ENCODE data around the gene MATK.

The MATK gene

GRCh38 chr19:3785938-3786824 lies at the start of gene MATK:
MATK (minus strand) TSS chr19:3786381; CDS start chr19:3785135, 1,246 bp downstream.
- Mint-ChIP-seq H3K27me3 (peaks cover 47% of the 10 kb centered on the region), H3K36me3 (peaks cover 30% of the 10 kb centered on the region), H3K9me3 (peaks cover 15% of the 10 kb centered on the region), H3K4me1 (peaks cover 24% of the 10 kb centered on the region), H3K4me3 (peak within 1 kb of the TSS; percentile 76), H3K27ac (peak within 1 kb of the TSS; percentile 26)
- DNase-seq, result peak; percentile 50
- CTCF ChIA-PET, result no interaction called here

- DNase-seq, result no peak
- Mint-ChIP-seq H3K9me3 (peaks cover 14% of the 10 kb centered on the region), H3K36me3 (no peaks in the 10 kb centered on the region), H3K27ac (no peak overlapping the region), H3K4me3 (no peak overlapping the region), H3K4me1 (peaks cover 2% of the 10 kb centered on the region), H3K27me3 (peaks cover 12% of the 10 kb centered on the region)
- CTCF ChIA-PET, result interaction anchor here (0.6 to 0.9 kb wide), 2 partner anchors 13 to 106 kb away, joined by 3 to 4 read pairs; no protein-coding TSS in a partner anchor
Measured at GRCh38 chr19:3835055-3835435, 48.9 kb upstream of the MATK start.

- H3K4me3 Mint-ChIP-seq, result no peak overlapping the region
- CTCF ChIA-PET, result interaction anchor here (0.6 kb wide), 1 partner anchor 106 kb away, joined by 3 read pairs; no protein-coding TSS in a partner anchor
- H3K9me3 Mint-ChIP-seq, result peaks cover 14% of the 10 kb centered on the region
- no peaks in the 10 kb centered on the region for H3K36me3 Mint-ChIP-seq
- H3K4me1 Mint-ChIP-seq, result peaks cover 2% of the 10 kb centered on the region
- DNase-seq, result no peak
- peaks cover 12% of the 10 kb centered on the region for H3K27me3 Mint-ChIP-seq
- H3K27ac Mint-ChIP-seq, result no peak overlapping the region
Measured at GRCh38 chr19:3834349-3835054, 48.3 kb upstream of the MATK start.

- DNase-seq, result no peak
- CTCF ChIA-PET, result no interaction called here
- Mint-ChIP-seq H3K4me3 (no peak overlapping the region), H3K4me1 (peaks cover 2% of the 10 kb centered on the region), H3K27ac (no peak overlapping the region), H3K27me3 (peaks cover 11% of the 10 kb centered on the region), H3K36me3 (no peaks in the 10 kb centered on the region), H3K9me3 (peaks cover 14% of the 10 kb centered on the region)
Measured at GRCh38 chr19:3833578-3834348, 47.6 kb upstream of the MATK start.

- Mint-ChIP-seq H3K27me3 (peaks cover 8% of the 10 kb centered on the region), H3K4me1 (peaks cover under 1% of the 10 kb centered on the region), H3K4me3 (no peak overlapping the region), H3K27ac (no peak overlapping the region), H3K36me3 (no peaks in the 10 kb centered on the region), H3K9me3 (peaks cover 2% of the 10 kb centered on the region)
- DNase-seq, result no peak
- CTCF ChIA-PET, result interaction anchor here (0.8 kb wide), 1 partner anchor 10 kb away, joined by 3 read pairs; no protein-coding TSS in a partner anchor
Measured at GRCh38 chr19:3832001-3832400, 45.8 kb upstream of the MATK start.

GRCh38 chr19:3831601-3832000 lies 45.4 kb upstream of the MATK start:
- H3K9me3 Mint-ChIP-seq, result no peaks in the 10 kb centered on the region
- no peak for DNase-seq
- no peaks in the 10 kb centered on the region for H3K4me1 Mint-ChIP-seq
- CTCF ChIA-PET, result no interaction called here
- H3K27me3 Mint-ChIP-seq, result peaks cover 8% of the 10 kb centered on the region
- no peak overlapping the region for H3K27ac Mint-ChIP-seq
- H3K36me3 Mint-ChIP-seq, result no peaks in the 10 kb centered on the region
- H3K4me3 Mint-ChIP-seq, result no peak overlapping the region

- Mint-ChIP-seq H3K36me3 (no peaks in the 10 kb centered on the region), H3K9me3 (no peaks in the 10 kb centered on the region), H3K27me3 (peaks cover 8% of the 10 kb centered on the region), H3K4me3 (no peak overlapping the region), H3K4me1 (no peaks in the 10 kb centered on the region), H3K27ac (no peak overlapping the region)
- no peak for DNase-seq
- CTCF ChIA-PET, result interaction anchor here (1.5 kb wide), 1 partner anchor 9 kb away, joined by 6 read pairs; no protein-coding TSS in a partner anchor
Measured at GRCh38 chr19:3830621-3831589, 44.7 kb upstream of the MATK start.

- DNase-seq, result no peak
- no peak overlapping the region for H3K4me3 Mint-ChIP-seq
- H3K27ac Mint-ChIP-seq, result no peak overlapping the region
- CTCF ChIA-PET, result no interaction called here
- H3K4me1 Mint-ChIP-seq, result no peaks in the 10 kb centered on the region
- peaks cover 26% of the 10 kb centered on the region for H3K27me3 Mint-ChIP-seq
- no peaks in the 10 kb centered on the region for H3K36me3 Mint-ChIP-seq
- H3K9me3 Mint-ChIP-seq, result no peaks in the 10 kb centered on the region
Measured at GRCh38 chr19:3827306-3827705, 41.1 kb upstream of the MATK start.

GRCh38 chr19:3826163-3826562 lies 40.0 kb upstream of the MATK start:
- Mint-ChIP-seq H3K27me3 (peaks cover 25% of the 10 kb centered on the region), H3K36me3 (no peaks in the 10 kb centered on the region), H3K27ac (no peak overlapping the region), H3K4me1 (peaks cover 7% of the 10 kb centered on the region), H3K4me3 (no peak overlapping the region), H3K9me3 (no peaks in the 10 kb centered on the region)
- CTCF ChIA-PET, result no interaction called here
- no peak for DNase-seq

- CTCF ChIA-PET, result no interaction called here
- no peak for DNase-seq
- Mint-ChIP-seq H3K36me3 (no peaks in the 10 kb centered on the region), H3K27me3 (peaks cover 24% of the 10 kb centered on the region), H3K4me3 (no peak overlapping the region), H3K4me1 (peaks cover 9% of the 10 kb centered on the region), H3K9me3 (no peaks in the 10 kb centered on the region), H3K27ac (no peak overlapping the region)
Measured at GRCh38 chr19:3825286-3825956, 39.2 kb upstream of the MATK start.

- Mint-ChIP-seq H3K4me1 (peaks cover 15% of the 10 kb centered on the region), H3K36me3 (no peaks in the 10 kb centered on the region), H3K9me3 (no peaks in the 10 kb centered on the region), H3K27ac (no peak overlapping the region), H3K27me3 (peaks cover 24% of the 10 kb centered on the region), H3K4me3 (no peak overlapping the region)
- CTCF ChIA-PET, result interaction anchor here (2.0 to 6.1 kb wide), 2 partner anchors 26 to 61 kb away, joined by 9 to 50 read pairs; partner anchors contain the start of genes APBA3 and MRPL54
- DNase-seq, result no peak
Measured at GRCh38 chr19:3823350-3823713, 37.2 kb upstream of the MATK start.

GRCh38 chr19:3822683-3823349 lies 36.6 kb upstream of the MATK start:
- no peak for DNase-seq
- CTCF ChIA-PET, result interaction anchor here (0.9 to 6.1 kb wide), 12 partner anchors 10 to 379 kb away, joined by 3 to 50 read pairs (median 4); partner anchors contain the start of genes APBA3 and MRPL54
- H3K27ac Mint-ChIP-seq, result no peak overlapping the region
- H3K4me1 Mint-ChIP-seq, result peaks cover 21% of the 10 kb centered on the region
- H3K4me3 Mint-ChIP-seq, result no peak overlapping the region
- H3K9me3 Mint-ChIP-seq, result no peaks in the 10 kb centered on the region
- H3K27me3 Mint-ChIP-seq, result peaks cover 24% of the 10 kb centered on the region
- H3K36me3 Mint-ChIP-seq, result no peaks in the 10 kb centered on the region

All from activated naive CD4-positive, alpha-beta T cell treated with anti-CD3 and anti-CD28 coated beads, Interleukin-2, amount 10 ng/mL, durations not matched to agents 7 days and 5 days (primary cell).